ENCODE data around the gene CDC42EP2. TPM values are rescaled to one million over a fixed set of nuclear protein-coding genes. Genes with fewer than 3 reads are reported as not detected.

Gene CDC42EP2
- total and polyA plus RNA-seq, 10 of the 15 experiments (the other 5 are each of a cell fraction or from before 2014, with no cell fraction given), result 0.03 to 1.2 (median 0.09) TPM; not detected in 3

DNA sequence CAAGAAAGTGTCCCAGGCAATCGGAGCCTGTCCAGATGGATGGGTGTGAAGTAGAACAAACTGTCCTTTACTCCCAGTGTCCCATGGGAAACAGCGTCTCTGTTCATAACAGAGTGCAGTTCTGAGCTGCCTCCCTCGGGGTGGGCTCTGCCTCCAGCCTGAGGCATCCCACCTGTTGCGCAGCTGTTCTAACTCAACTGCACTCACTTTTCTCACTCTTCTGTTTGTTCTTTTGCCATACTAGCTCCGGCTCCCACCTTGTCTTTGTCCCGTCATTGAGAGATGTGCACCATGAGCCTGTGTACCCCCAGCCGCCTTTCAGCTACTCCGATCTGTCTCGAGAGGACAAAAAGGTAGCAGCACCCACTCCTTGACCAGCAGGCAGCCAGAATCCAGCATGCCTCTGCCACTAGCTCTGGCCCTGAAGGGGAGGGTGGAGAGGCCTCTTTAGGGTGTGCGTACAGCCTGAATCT, 20.7 kb upstream of the CDC42EP2 start:
- ChIA-PET SMC1A (ENCODE audit: uncharacterized antibody, unreplicated experiment) (interaction anchor here (0.6 to 1.4 kb wide), 3 partner anchors 18 to 365 kb away, joined by 3 to 5 read pairs (median 3); no protein-coding TSS in a partner anchor), CTCF (interaction anchor here (0.9 to 7.3 kb wide), 6 partner anchors 18 to 57 kb away, joined by 3 to 67 read pairs (median 3); partner anchors contain the start of gene CDC42EP2), POLR2A (no interaction called here), RAD21 (ENCODE audit: unreplicated experiment) (no interaction called here)
- no peak for FAIRE-seq
- no TSS peak for BruUV-seq (replicated peaks)
- peaks cover 32 to 33% of the 10 kb centered on the region in 2 experiments for H3K36me3 ChIP-seq (ENCODE audit: control insufficient read depth in 2 of 2, insufficient read depth in 2 of 2, low read length in 1 of 2)
- peaks cover 16% of the 10 kb centered on the region for H3K4me1 ChIP-seq (ENCODE audit: control insufficient read depth, insufficient read depth, low read length)
- H3K79me2 ChIP-seq (ENCODE audit: control insufficient read depth, insufficient read depth, low read length), result no peaks in the 10 kb centered on the region
- DNase-seq (ENCODE audit: low read depth, low spot score), result no peak
- H3K4me2 ChIP-seq (ENCODE audit: control insufficient read depth, insufficient read depth), result no peak overlapping the region
- intact Hi-C loops (cut with micrococcal nuclease; ENCODE audit: unreplicated experiment) (no loop called here), in situ Hi-C loops (cut with MboI) (no loop called here)
- WGBS (ENCODE audit: insufficient coverage, insufficient replicate concordance, low lambda C conversion rate, missing lambda C conversion rate), result 92% methylated on average over 10 of the region's 10 CpGs
- H3K4me3 ChIP-seq, result no peak overlapping the region
- no peaks in the 10 kb centered on the region for H3K27me3 ChIP-seq (replicated peaks in 1 of 2; ENCODE audit: control insufficient read depth in 2 of 2, insufficient read depth in 2 of 2, low read length in 1 of 2)
- no peak for ATAC-seq
- no peak for TF ChIP-seq NFYB (IDR thresholded peaks at IDR 0.05; ENCODE audit: insufficient read depth, low read depth, low read length)
- TF ChIP-seq ZNF24 (IDR thresholded peaks at IDR 0.05), result no peak
- no peak for TF ChIP-seq MTA2 (IDR thresholded peaks at IDR 0.05; ENCODE audit: low read depth)
- TF ChIP-seq BCL11A (IDR thresholded peaks at IDR 0.05; ENCODE audit: low read depth, low read length), result no peak
- TF ChIP-seq RBBP5 (conservative IDR thresholded peaks at IDR 0.05), result no peak
- no peak for TF ChIP-seq SRF (IDR thresholded peaks at IDR 0.05; ENCODE audit: low read depth in 2 of 2, low read length in 2 of 2)
- TF ChIP-seq PAX8 (IDR thresholded peaks at IDR 0.05), result no peak
- TF ChIP-seq POLR2A (IDR thresholded peaks at IDR 0.05; ENCODE audit: low read depth, low read length), result no peak
- no peak for TF ChIP-seq TBL1XR1 (IDR thresholded peaks at IDR 0.05; ENCODE audit: low read depth, low read length)
- TF ChIP-seq MLLT1 (IDR thresholded peaks at IDR 0.05), result no peak
- no peak for TF ChIP-seq NRF1 (conservative IDR thresholded peaks at IDR 0.05; ENCODE audit: low read depth, low read length)
- TF ChIP-seq ATF3 (IDR thresholded peaks at IDR 0.05; ENCODE audit: borderline replicate concordance, extremely low read depth, low read depth, low read length), result no peak
- no peak for TF ChIP-seq ZNF622 (IDR thresholded peaks at IDR 0.05)
- TF ChIP-seq SUZ12 (IDR thresholded peaks at IDR 0.05; ENCODE audit: unreplicated experiment), result no peak
- TF ChIP-seq SP1 (IDR thresholded peaks at IDR 0.05; ENCODE audit: low read depth, low read length), result no peak
- no peak for TF ChIP-seq STAT1 (conservative IDR thresholded peaks at IDR 0.05)
- TF ChIP-seq CBX5 (IDR thresholded peaks at IDR 0.05; ENCODE audit: low read depth), result no peak
- H3K9ac ChIP-seq (ENCODE audit: control insufficient read depth, insufficient read depth, low read length), result no peak overlapping the region
- H3K27ac ChIP-seq (ENCODE audit: control insufficient read depth, insufficient read depth), result no peak overlapping the region
- no peak overlapping the region for H2AFZ ChIP-seq (ENCODE audit: control insufficient read depth, low read depth, low read length)
- no peaks in the 10 kb centered on the region for H3K9me3 ChIP-seq (replicated peaks; ENCODE audit: control insufficient read depth, insufficient read depth, low read length)
- H4K20me1 ChIP-seq (ENCODE audit: control insufficient read depth, insufficient read depth), result no peaks in the 10 kb centered on the region

Data from GM12878 (cell line).